WERI-Rb-1 (cell line): Measurements from ENCODE around the gene ANO1.

Experiments used
- DNase-seq: peaks from one replicate; pipeline ENCODE4 v3.0.0-alpha.2; 2020
- H3K27ac ChIP-seq: fragments of 250-450 bp; sonication (Bioruptor Pico); 2 replicates; pipeline ENCODE4 v1.5.1; 2020; ENCODE audit warnings: mild to moderate bottlenecking, moderate library complexity
- H3K27me3 ChIP-seq: fragments of 250-450 bp; sonication (Bioruptor Pico); 2 replicates; pipeline ENCODE4 v1.5.1; 2021; ENCODE audit warnings: mild to moderate bottlenecking, low read depth, moderate library complexity; ENCODE audit not compliant: insufficient read depth, severe bottlenecking
- H3K36me3 ChIP-seq: fragments of 250-450 bp; sonication (Bioruptor Pico); 2 replicates; pipeline ENCODE4 v1.5.1; 2020; ENCODE audit warnings: mild to moderate bottlenecking, moderate library complexity
- H3K4me3 ChIP-seq: 2 replicates; pipeline ENCODE4 v1.5.1; 2011; ENCODE audit warnings: low read depth, mild to moderate bottlenecking, control low read depth, low read length
- H3K9me3 ChIP-seq: fragments of 250-450 bp; sonication (Bioruptor Pico); 2 replicates; pipeline ENCODE4 v1.5.1; 2021; ENCODE audit warnings: mild to moderate bottlenecking, moderate library complexity; ENCODE audit not compliant: severe bottlenecking
- TF ChIP-seq, protein P1 (sequence below): IDR thresholded peaks from 2 replicates; pipeline ENCODE4 v1.5.1; 2011; ENCODE audit warnings: low read depth, mild to moderate bottlenecking, control low read depth, inconsistent platforms, low read length

ANO1 gene

DNA sequence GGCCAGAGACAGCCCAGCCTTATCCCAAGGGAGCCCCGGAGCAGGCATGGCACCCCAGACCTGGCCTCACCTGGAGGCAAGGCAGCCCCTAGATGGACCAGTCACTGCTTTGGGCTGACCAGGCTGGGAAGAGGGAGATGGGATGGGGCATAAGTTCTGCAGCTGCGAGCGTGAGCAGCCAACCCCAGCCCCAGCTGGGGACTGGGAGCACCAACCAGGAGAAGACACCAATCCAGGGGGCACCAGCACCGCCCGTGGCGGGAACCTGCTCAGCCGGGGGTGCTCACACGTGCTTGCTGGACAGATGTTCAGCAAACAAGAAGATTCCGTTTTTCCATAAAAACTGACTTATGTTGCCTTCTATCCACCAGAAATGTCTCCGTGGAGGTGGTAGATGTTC lies 108.8 kb downstream of the ANO1 start:
- Histone ChIP-seq H3K27me3 (no peaks in the 10 kb centered on the region), H3K36me3 (no peaks in the 10 kb centered on the region), H3K4me3 (no peak overlapping the region), H3K9me3 (no peaks in the 10 kb centered on the region), H3K27ac (no peak overlapping the region)
- no peak for DNase-seq
- TF ChIP-seq, protein P1, sequence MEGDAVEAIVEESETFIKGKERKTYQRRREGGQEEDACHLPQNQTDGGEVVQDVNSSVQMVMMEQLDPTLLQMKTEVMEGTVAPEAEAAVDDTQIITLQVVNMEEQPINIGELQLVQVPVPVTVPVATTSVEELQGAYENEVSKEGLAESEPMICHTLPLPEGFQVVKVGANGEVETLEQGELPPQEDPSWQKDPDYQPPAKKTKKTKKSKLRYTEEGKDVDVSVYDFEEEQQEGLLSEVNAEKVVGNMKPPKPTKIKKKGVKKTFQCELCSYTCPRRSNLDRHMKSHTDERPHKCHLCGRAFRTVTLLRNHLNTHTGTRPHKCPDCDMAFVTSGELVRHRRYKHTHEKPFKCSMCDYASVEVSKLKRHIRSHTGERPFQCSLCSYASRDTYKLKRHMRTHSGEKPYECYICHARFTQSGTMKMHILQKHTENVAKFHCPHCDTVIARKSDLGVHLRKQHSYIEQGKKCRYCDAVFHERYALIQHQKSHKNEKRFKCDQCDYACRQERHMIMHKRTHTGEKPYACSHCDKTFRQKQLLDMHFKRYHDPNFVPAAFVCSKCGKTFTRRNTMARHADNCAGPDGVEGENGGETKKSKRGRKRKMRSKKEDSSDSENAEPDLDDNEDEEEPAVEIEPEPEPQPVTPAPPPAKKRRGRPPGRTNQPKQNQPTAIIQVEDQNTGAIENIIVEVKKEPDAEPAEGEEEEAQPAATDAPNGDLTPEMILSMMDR = no peak

DNA sequence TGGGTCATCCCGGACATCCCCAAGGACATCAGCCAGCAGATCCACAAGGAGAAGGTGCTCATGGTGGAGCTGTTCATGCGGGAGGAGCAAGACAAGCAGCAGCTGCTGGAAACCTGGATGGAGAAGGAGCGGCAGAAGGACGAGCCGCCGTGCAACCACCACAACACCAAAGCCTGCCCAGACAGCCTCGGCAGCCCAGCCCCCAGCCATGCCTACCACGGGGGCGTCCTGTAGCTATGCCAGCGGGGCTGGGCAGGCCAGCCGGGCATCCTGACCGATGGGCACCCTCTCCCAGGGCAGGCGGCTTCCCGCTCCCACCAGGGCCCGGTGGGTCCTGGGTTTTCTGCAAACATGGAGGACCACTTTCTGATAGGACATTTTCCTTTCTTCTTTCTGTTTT lies 109.7 kb downstream of the ANO1 start:
- no peak overlapping the region for H3K27ac ChIP-seq
- no peaks in the 10 kb centered on the region for H3K36me3 ChIP-seq
- H3K9me3 ChIP-seq = no peaks in the 10 kb centered on the region
- TF ChIP-seq, protein P1 = no peak
- DNase-seq = no peak
- no peak overlapping the region for H3K4me3 ChIP-seq
- no peaks in the 10 kb centered on the region for H3K27me3 ChIP-seq

DNA sequence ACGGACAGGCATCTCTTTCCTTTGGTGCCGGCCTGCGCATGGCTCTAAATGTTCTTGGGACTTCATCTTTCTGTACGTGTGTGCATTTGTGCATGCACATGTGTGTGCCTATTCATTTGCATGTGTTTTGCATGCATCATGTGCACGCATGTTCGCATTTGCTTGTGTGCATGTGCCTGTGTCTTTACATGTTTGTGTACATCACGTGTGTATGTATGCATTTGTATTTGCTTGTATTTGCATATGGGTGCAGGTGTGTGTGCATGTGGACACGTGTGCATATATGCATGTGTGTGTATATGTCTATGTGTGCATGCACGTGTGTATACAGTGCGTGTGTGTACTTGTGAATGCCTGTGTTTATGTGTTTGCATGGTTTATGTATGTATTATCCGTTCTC lies 111.5 kb downstream of the ANO1 start:
- no peak for DNase-seq
- no peaks in the 10 kb centered on the region for H3K36me3 ChIP-seq
- H3K9me3 ChIP-seq = no peaks in the 10 kb centered on the region
- no peak overlapping the region for H3K4me3 ChIP-seq
- H3K27ac ChIP-seq = no peak overlapping the region
- H3K27me3 ChIP-seq = no peaks in the 10 kb centered on the region
- TF ChIP-seq, protein P1 = no peak

DNA sequence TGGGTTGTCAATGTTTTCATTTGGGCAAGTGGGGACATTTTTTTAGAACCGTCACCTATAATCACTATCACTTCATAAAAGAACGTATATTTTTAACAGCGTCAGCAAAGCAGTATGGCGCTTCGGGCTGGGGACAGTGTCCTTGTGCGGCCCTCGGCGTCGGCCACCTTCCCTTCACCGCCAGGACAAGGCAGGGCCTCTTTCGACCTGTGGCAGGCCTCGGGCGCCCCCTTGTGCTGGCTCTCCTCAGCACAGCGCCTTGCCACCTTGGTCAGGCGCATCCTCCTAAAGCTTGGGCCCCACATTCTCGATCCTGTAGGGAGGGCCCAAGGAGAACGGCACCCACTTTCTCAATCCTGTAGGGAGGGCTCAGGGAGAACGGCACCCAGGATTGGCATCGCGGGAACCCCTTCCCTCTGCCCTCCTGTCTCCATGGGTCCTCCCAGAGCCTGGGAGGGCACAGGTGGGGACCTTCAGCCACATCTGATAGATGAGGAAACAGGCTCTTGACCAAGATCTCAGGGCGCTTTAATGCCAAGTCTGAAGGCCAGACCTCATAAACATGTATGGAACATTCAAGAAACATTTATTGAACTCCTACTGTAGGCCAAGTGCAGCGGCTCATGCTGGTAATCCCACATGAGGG lies 113.5 kb downstream of the ANO1 start:
- TF ChIP-seq, protein P1 = peak; percentile 96
- no peak overlapping the region for H3K4me3 ChIP-seq
- H3K27ac ChIP-seq = no peak overlapping the region
- H3K27me3 ChIP-seq = peaks cover 9% of the 10 kb centered on the region
- H3K36me3 ChIP-seq = no peaks in the 10 kb centered on the region
- DNase-seq = peak; percentile 86
- H3K9me3 ChIP-seq = no peaks in the 10 kb centered on the region

DNA sequence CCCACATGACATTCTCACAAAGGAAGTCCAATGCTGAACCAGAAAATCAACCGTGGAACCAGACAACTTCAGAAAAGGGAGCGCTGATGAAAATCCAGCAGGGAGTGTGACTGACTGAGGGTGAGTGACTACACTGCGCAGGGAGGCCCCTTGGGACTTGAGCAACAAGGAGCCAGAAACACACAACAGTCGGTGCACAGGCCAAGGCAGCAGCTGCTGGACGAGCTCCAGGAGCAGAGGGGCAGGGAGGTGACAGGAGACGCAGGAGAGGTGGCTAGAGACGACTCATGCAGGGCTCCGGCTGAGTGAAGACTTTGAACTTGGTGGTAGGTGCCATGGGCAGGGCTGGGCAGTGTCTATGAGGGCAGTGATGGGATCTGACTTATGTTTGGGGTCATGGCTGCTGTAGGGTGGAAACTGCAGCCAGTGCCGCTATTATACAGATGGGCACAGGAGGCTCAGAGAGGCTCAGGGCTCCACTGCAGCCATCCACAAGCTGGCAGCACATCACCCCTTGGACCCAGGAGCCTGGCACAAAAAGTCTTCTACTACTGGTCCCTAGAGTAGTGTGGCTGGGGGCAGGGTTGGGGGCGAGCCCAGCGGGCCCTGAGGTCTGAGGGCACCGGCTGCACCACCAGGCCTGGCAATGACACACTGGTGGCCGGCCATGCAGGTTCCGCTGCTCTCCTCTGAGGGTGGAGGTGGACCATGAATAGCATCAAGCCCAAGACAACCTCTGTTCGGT lies 114.7 kb downstream of the ANO1 start:
- TF ChIP-seq, protein P1 = no peak
- Histone ChIP-seq H3K4me3 (no peak overlapping the region), H3K27me3 (peaks cover 9% of the 10 kb centered on the region), H3K27ac (no peak overlapping the region), H3K9me3 (no peaks in the 10 kb centered on the region), H3K36me3 (no peaks in the 10 kb centered on the region)
- DNase-seq = no peak
